K562 (cell line): ENCODE results near the gene GSTO2. TPM values are rescaled to one million over a fixed set of nuclear protein-coding genes. Genes with fewer than 3 reads are reported as not detected.

ENCODE experiments used
- CREB3 ChIP-seq: fragments of 450-650 bp; conservative IDR thresholded peaks from 2 replicates; pipeline ENCODE4 v1.6.1; 2016; ENCODE audit warnings: missing genetic modification characterization, low read depth, mild to moderate bottlenecking, missing compliant biosample characterization, moderate library complexity
- CUX1 ChIP-seq: fragments of 200-800 bp; sonication (Bioruptor generic); IDR thresholded peaks from 2 replicates; pipeline ENCODE4 v1.6.1; 2016; ENCODE audit warnings: missing genetic modification characterization, missing compliant biosample characterization
- MNT ChIP-seq, 2 experiments: fragments of 450-650 bp; conservative IDR thresholded peaks; 2 replicates each; pipeline ENCODE4 v1.6.1; 2017; ENCODE audit warnings: mild to moderate bottlenecking in 2 of 2, moderate library complexity in 2 of 2
- XRCC5 ChIP-seq: fragments of 200-400 bp; formaldehyde crosslinking; IDR thresholded peaks from 2 replicates; pipeline ENCODE4 v1.6.1; 2017; ENCODE audit warnings: low read depth, mild to moderate bottlenecking, low read length
- ZBTB8A ChIP-seq: fragments of 450-650 bp; IDR thresholded peaks from 2 replicates; pipeline ENCODE4 v1.6.1; 2018; ENCODE audit warnings: mild to moderate bottlenecking, moderate library complexity; ENCODE audit not compliant: partially characterized antibody
- polyA plus RNA-seq, 8 experiments: library from polyadenylated mRNA; depleted of rRNA in 4 of 8; stranded (reverse) in 5 of 8; unstranded in 3 of 8; fragments of >200 nt; fragmentation: Nextera tagmentation in 2 of 8; fragmentation: Illumina TruSeq in 1 of 8; extraction: Ambion mirVana in 2 of 8; extraction: Trizol in 1 of 8; gene quantifications; 2 replicates each; pipeline versions ENCODE4 v1.2.1 to v1.2.3, GENCODE V29; 2011 to 2014; ENCODE audit warnings: inconsistent platforms in 1 of 8, missing spikeins in 1 of 8
- total RNA-seq, 7 experiments: library from RNA; depleted of rRNA in 6 of 7; stranded (reverse); fragments of >200 nt in 6 of 7; fragmentation: Illumina TruSeq in 2 of 7; extraction: Trizol in 2 of 7; gene quantifications; 2 replicates each; pipeline versions ENCODE4 v1.2.1 to v1.2.3, GENCODE V29; 2011 to 2021; ENCODE audit warnings: low replicate concordance in 1 of 7

Gene GSTO2
- total and polyA plus RNA-seq, 9 of the 15 experiments (the other 6 are each of a cell fraction or from before 2014, with no cell fraction given): 0.18 to 1.8 (median 0.90) TPM

GRCh38 chr10:104308439-104308903, 39.5 kb downstream of the GSTO2 start (continued):
- TF ChIP-seq CUX1 (no peak), MNT (conservative IDR thresholded peaks at IDR 0.05) (no peak), CREB3 (tag) (no peak), XRCC5 (no peak), ZBTB8A (no peak)
